ENCODE measurements around the gene PIF1. TPM values are rescaled to one million over a fixed set of nuclear protein-coding genes. Genes with fewer than 3 reads are reported as not detected.

Gene PIF1
- total and polyA plus RNA-seq, 4 donors, result 0.42 to 7.3 (median 0.64) TPM

GRCh38 chr15:64841344-64842095 is 16.1 kb upstream of the PIF1 start, which contains the start of gene PLEKHO2:
Gene PLEKHO2 (plus strand): TSS chr15:64841915. CDS start chr15:64842017, 102 bp downstream.
- peaks cover 0 to 15% (median 7%) of the 10 kb centered on the region in 4 donors for H3K4me1 ChIP-seq (ENCODE audit: control insufficient read depth in 4 of 4, insufficient read depth in 4 of 4, low read length in 3 of 4)
- no peaks in the 10 kb centered on the region for H3K36me3 ChIP-seq (ENCODE audit: control insufficient read depth in 4 of 4, insufficient read depth in 3 of 4, low read depth in 1 of 4, low read length in 3 of 4)
- no peaks in the 10 kb centered on the region for H3K9me3 ChIP-seq (ENCODE audit: control insufficient read depth in 4 of 4, low read length in 3 of 4)
- H3K27ac ChIP-seq (ENCODE audit: low read depth in 1 of 2, low read length in 2 of 2), result peak within 1 kb of the TSS; percentile 80 to 83
- peak; percentile 82 for DNase-seq (ENCODE audit: low spot score)
- under 1% methylated on average over 75 of the region's 75 CpGs for WGBS
- H3K9ac ChIP-seq (ENCODE audit: low read depth in 1 of 2, low read length in 2 of 2), result peak within 1 kb of the TSS; percentile 42
- H3K4me3 ChIP-seq (ENCODE audit: low read depth in 1 of 3, low read length in 3 of 3), result peak within 1 kb of the TSS; percentile 59 to 85 (median 78)
- H3K27me3 ChIP-seq (ENCODE audit: control insufficient read depth in 4 of 4, insufficient read depth in 4 of 4, low read length in 3 of 4), result no peaks in the 10 kb centered on the region
- TF ChIP-seq FOXA1 (IDR thresholded peaks at IDR 0.05), result no peak
- TF ChIP-seq TAF1 (conservative IDR thresholded peaks at IDR 0.05), result peak; percentile 12
- TF ChIP-seq ZBTB33 (IDR thresholded peaks at IDR 0.05), result no peak
- TF ChIP-seq NR2F2 (IDR thresholded peaks at IDR 0.05), result no peak
- TF ChIP-seq SP1 (IDR thresholded peaks at IDR 0.05), result peak; percentile 48
- peak in 1 of 2 donors; percentile 28 for TF ChIP-seq RAD21 (IDR thresholded peaks at IDR 0.05)
- no peak for TF ChIP-seq EGR1 (IDR thresholded peaks at IDR 0.05; ENCODE audit: low read depth in 2 of 2)
- TF ChIP-seq MAX (IDR thresholded peaks at IDR 0.05), result no peak
- TF ChIP-seq REST (IDR thresholded peaks at IDR 0.05), result peak; percentile 1
- peak; percentile 14 to 21 for TF ChIP-seq GABPA (IDR thresholded peaks at IDR 0.05 in 1 of 2, conservative IDR thresholded peaks at IDR 0.05 in 1 of 2)
- TF ChIP-seq JUND (IDR thresholded peaks at IDR 0.05), result no peak
- no peak for TF ChIP-seq HNF4G (IDR thresholded peaks at IDR 0.05)
- no peak for TF ChIP-seq ATF3 (IDR thresholded peaks at IDR 0.05)
- no peak for TF ChIP-seq HNF4A (conservative IDR thresholded peaks at IDR 0.05)
- no peak for TF ChIP-seq YY1 (IDR thresholded peaks at IDR 0.05)
- TF ChIP-seq FOXA2 (IDR thresholded peaks at IDR 0.05), result no peak
- TF ChIP-seq CTCF (IDR thresholded peaks at IDR 0.05; ENCODE audit: low read depth, low read length, missing input control), result no peak
- TF ChIP-seq RXRA (IDR thresholded peaks at IDR 0.05), result no peak

Data from liver (tissue), 9 donors.